Panc1 (cell line): ENCODE measurements around the gene TRNP1. TPM values are rescaled to one million over a fixed set of nuclear protein-coding genes. Genes with fewer than 3 reads are reported as not detected.
"Not testable (repeated sequence)": the region's sequence is repeated elsewhere in the genome, so short reads cannot be mapped to it uniquely, and the experiment has no call there.

Experiments
- ATAC-seq: fragments of 200-7000 bp; cut with Tn5 transposase; 2 replicates; pipeline ENCODE4 v1.9.1; 2020; ENCODE audit warnings: mild to moderate bottlenecking, moderate library complexity
- BruUV-seq: library from RNA; stranded (reverse); fragments of 400-500 nt; replicated peaks from 2 replicates; lab custom pipeline; 2021; lab: Mats Ljungman, UMichigan
- CTCF ChIA-PET: fragments of 300-600 bp; sonication (Branson Sonifier 250); formaldehyde crosslinking; loops from one replicate; lab custom pipeline; 2022; ENCODE audit warnings: antibody characterized with exemption; lab: Charles Lee
- POLR2A ChIA-PET: fragments of 300-600 bp; sonication (Branson Sonifier 250); formaldehyde crosslinking; loops from one replicate; lab custom pipeline; 2022; ENCODE audit warnings: antibody characterized with exemption; lab: Charles Lee
- DNase-seq: peaks from one replicate; pipeline ENCODE4 v3.0.0-alpha.2; 2010; ENCODE audit warnings: low read depth, low spot score
- H3K27ac ChIP-seq: 2 replicates; pipeline ENCODE4 v1.5.1; 2011; ENCODE audit warnings: mild to moderate bottlenecking, low read length, inconsistent platforms
- H3K27me3 ChIP-seq: fragments of 200-500 bp; sonication (Bioruptor generic); 2 replicates; pipeline ENCODE4 v1.6.0; 2014; ENCODE audit warnings: low read length, inconsistent platforms; ENCODE audit not compliant: control insufficient read depth, insufficient read depth
- H3K36me3 ChIP-seq: fragments of 200-500 bp; sonication (Bioruptor generic); 2 replicates; pipeline ENCODE4 v1.5.1; 2014; ENCODE audit warnings: inconsistent platforms, mild to moderate bottlenecking, low read length, moderate library complexity; ENCODE audit not compliant: control insufficient read depth, insufficient read depth
- H3K4me1 ChIP-seq: 2 replicates; pipeline ENCODE4 v1.5.1; 2011; ENCODE audit warnings: inconsistent platforms, mild to moderate bottlenecking, low read length, moderate library complexity; ENCODE audit not compliant: control insufficient read depth, insufficient read depth
- H3K4me3 ChIP-seq, 2 experiments: 2 replicates each; pipeline ENCODE4 v1.5.1; 2011 to 2012; ENCODE audit warnings: low read depth in 2 of 2, low read length in 2 of 2, mild to moderate bottlenecking in 2 of 2, inconsistent platforms in 1 of 2, moderate library complexity in 1 of 2
- H3K9me3 ChIP-seq: fragments of 200-500 bp; sonication (Bioruptor generic); 2 replicates; pipeline ENCODE4 v1.5.1; 2014; ENCODE audit warnings: low read depth, mild to moderate bottlenecking, inconsistent platforms, low read length, moderate library complexity; ENCODE audit not compliant: control insufficient read depth, insufficient read depth
- CTCF ChIP-seq: fragments of 450-650 bp; IDR thresholded peaks from 2 replicates; pipeline ENCODE4 v1.5.1; 2017; ENCODE audit warnings: mild to moderate bottlenecking
- POLR2AphosphoS5 ChIP-seq: IDR thresholded peaks from 2 replicates; pipeline ENCODE4 v1.6.1; 2012; ENCODE audit warnings: mild to moderate bottlenecking, low read depth, low read length, moderate library complexity
- REST ChIP-seq, 2 experiments: IDR thresholded peaks; 2 replicates each; pipeline ENCODE4 v1.6.1; 2011 to 2012; ENCODE audit warnings: low read depth in 2 of 2, control low read depth in 1 of 2, low read length in 1 of 2, mild to moderate bottlenecking in 1 of 2, moderate library complexity in 1 of 2; ENCODE audit not compliant: insufficient read depth in 1 of 2
- SIN3A ChIP-seq: IDR thresholded peaks from 2 replicates; pipeline ENCODE4 v1.6.1; 2012; ENCODE audit warnings: low read depth, mild to moderate bottlenecking, low read length, moderate library complexity, borderline replicate concordance; ENCODE audit not compliant: insufficient read depth
- TCF7L2 ChIP-seq: IDR thresholded peaks from 2 replicates; pipeline ENCODE4 v1.6.1; 2011; ENCODE audit warnings: mild to moderate bottlenecking, low read depth, low read length, inconsistent platforms
- in situ Hi-C: cut with HindIII; loops from 2 replicates; pipeline ENCODE4 v1.10.0; 2016; ENCODE audit warnings: low sequenced_read_pairs, low pct_unique_long_range_greater_than_20kb
- intact Hi-C: fragments of 100-400 bp; cut with micrococcal nuclease; formaldehyde crosslinking; loops from one replicate; pipeline ENCODE4 v1.10.0; 2022; ENCODE audit not compliant: unreplicated experiment
- total RNA-seq: library from RNA; stranded (reverse); gene quantifications from one replicate; pipeline ENCODE4 v1.2.1, GENCODE V29; 2021; ENCODE audit not compliant: unreplicated experiment

Gene TRNP1
- total RNA-seq, 1 experiment from 2014 or later = 81.2 TPM

- H3K4me1 ChIP-seq = no peaks in the 10 kb centered on the region
- H3K9me3 ChIP-seq = no peaks in the 10 kb centered on the region
- intact Hi-C loops = no loop called here
- no peaks in the 10 kb centered on the region for H3K27me3 ChIP-seq
- no peaks in the 10 kb centered on the region for H3K36me3 ChIP-seq
- no TSS peak for BruUV-seq
- no peak for ATAC-seq
- in situ Hi-C loops = no loop called here
- no peak overlapping the region for H3K4me3 ChIP-seq
- DNase-seq = no peak
- H3K27ac ChIP-seq = no peak overlapping the region
- ChIA-PET CTCF (no interaction called here), POLR2A (interaction anchor here (0.7 kb wide), 2 partner anchors 15 to 653 kb away, joined by 3 read pairs; no protein-coding TSS in a partner anchor)
- TF ChIP-seq POLR2AphosphoS5 (no peak), REST (IDR thresholded peaks at IDR 0.05; ENCODE audit: insufficient read depth in 1 of 2, low read depth in 2 of 2, low read length in 1 of 2) (no peak), TCF7L2 (no peak), CTCF (no peak), SIN3A (no peak)
Observed at GRCh38 chr1:26984291-26984690, 9.2 kb upstream of the TRNP1 start.

GRCh38 chr1:26986658-26987057 is 6.8 kb upstream of the TRNP1 start:
- ATAC-seq (no peak), DNase-seq (no peak)
- no peaks in the 10 kb centered on the region for H3K9me3 ChIP-seq
- no peaks in the 10 kb centered on the region for H3K27me3 ChIP-seq
- in situ Hi-C loops = no loop called here
- no peak overlapping the region for H3K4me3 ChIP-seq
- CTCF ChIA-PET = interaction anchor here (0.9 kb wide), 1 partner anchor 20 kb away, joined by 8 read pairs; no protein-coding TSS in a partner anchor
- intact Hi-C loops = no loop called here
- TF ChIP-seq SIN3A (no peak), CTCF (no peak), REST (IDR thresholded peaks at IDR 0.05; ENCODE audit: insufficient read depth in 1 of 2, low read depth in 2 of 2, low read length in 1 of 2) (no peak), TCF7L2 (no peak), POLR2AphosphoS5 (no peak)
- POLR2A ChIA-PET = interaction anchor here (0.7 kb wide), 1 partner anchor 11 kb away, joined by 3 read pairs; no protein-coding TSS in a partner anchor
- no peak overlapping the region for H3K27ac ChIP-seq
- no peaks in the 10 kb centered on the region for H3K36me3 ChIP-seq
- peaks cover 9% of the 10 kb centered on the region for H3K4me1 ChIP-seq
- no TSS peak for BruUV-seq

- H3K36me3 ChIP-seq, H3K27ac ChIP-seq, in situ Hi-C loops, BruUV-seq, POLR2A ChIA-PET, H3K27me3 ChIP-seq, ATAC-seq, intact Hi-C loops, H3K4me3 ChIP-seq, H3K9me3 ChIP-seq, DNase-seq: not testable (repeated sequence)
- peaks cover 19% of the 10 kb centered on the region for H3K4me1 ChIP-seq
- CTCF ChIA-PET = interaction anchor here (0.5 kb wide), 2 partner anchors 10 to 43 kb away, joined by 3 to 8 read pairs; no protein-coding TSS in a partner anchor
Observed at GRCh38 chr1:26989403-26990109, 3.9 kb upstream of the TRNP1 start.
